Dermis microvascular lymphatic vessel endothelial cell (primary cell): Measurements from ENCODE around the gene PCDHB14. TPM values are rescaled to one million over a fixed set of nuclear protein-coding genes. Genes with fewer than 3 reads are reported as not detected.

ENCODE experiments used
- DNase-seq, 2 donors: peaks; one replicate each; pipeline versions ENCODE4 v3.0.0 to v3.0.0-alpha.2; 2010; ENCODE audit warnings: low read depth in 2 of 2
- total RNA-seq: library from RNA; depleted of rRNA; stranded (reverse); fragments of >200 nt; gene quantifications from 2 replicates; pipeline ENCODE4 v1.2.1, GENCODE V29; 2014

Gene PCDHB14
- total RNA-seq, 1 donor from 2014 or later, result 0.51 TPM

DNA sequence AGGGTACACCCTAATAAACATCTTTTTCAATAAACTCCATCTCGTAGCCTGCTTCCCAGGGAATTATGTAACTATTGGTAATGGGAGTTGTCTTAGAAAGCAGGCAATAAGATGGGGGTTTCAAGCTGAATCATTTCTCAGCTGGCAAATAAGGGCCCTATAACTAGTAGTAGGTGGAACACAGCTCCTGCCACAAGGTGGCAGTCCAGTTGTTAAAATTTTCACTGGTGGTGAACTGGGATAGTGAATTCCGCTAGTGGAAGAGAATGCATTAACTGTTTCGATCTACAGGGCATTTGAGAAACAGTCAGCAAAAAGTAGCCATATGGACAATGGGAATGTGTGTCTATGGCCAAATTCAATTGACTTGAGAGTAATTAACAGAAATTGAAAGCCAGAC is 49.8 kb downstream of the PCDHB14 start:
- no peak for DNase-seq

Other genes starting within 250 kb of the PCDHB14 start
- gene PCDHB1, start 172.0 kb upstream of the PCDHB14 start, total RNA-seq, result not detected in 2 replicates
- gene PCDHB2, start 128.7 kb upstream of the PCDHB14 start, total RNA-seq, result 0.39 and 1.3 TPM in 2 replicates
- 0.26 and 1.1 TPM in 2 replicates for gene PCDHB3, start 122.9 kb upstream of the PCDHB14 start, total RNA-seq
- gene PCDHB4, start 101.5 kb upstream of the PCDHB14 start, total RNA-seq, result under 0.01 and 0.13 TPM in 2 replicates
- 0.51 and 1.4 TPM in 2 replicates for gene PCDHB5, start 88.1 kb upstream of the PCDHB14 start, total RNA-seq
- under 0.01 and 0.13 TPM in 2 replicates for gene PCDHB6, start 73.3 kb upstream of the PCDHB14 start, total RNA-seq
- gene PCDHB7, start 50.7 kb upstream of the PCDHB14 start, total RNA-seq, result 0.26 and 1.4 TPM in 2 replicates
- gene PCDHB8, start 45.6 kb upstream of the PCDHB14 start, total RNA-seq, result 0.38 and 0.51 TPM in 2 replicates
- 0.13 and 0.76 TPM in 2 replicates for gene PCDHB16, start 41.0 kb upstream of the PCDHB14 start, total RNA-seq
- gene PCDHB9, start 36.2 kb upstream of the PCDHB14 start, total RNA-seq, result 0.13 and 0.25 TPM in 2 replicates
- 0.39 and 1.0 TPM in 2 replicates for gene PCDHB10, start 31.0 kb upstream of the PCDHB14 start, total RNA-seq
- gene PCDHB11, start 23.7 kb upstream of the PCDHB14 start, total RNA-seq, result 0.13 and 0.89 TPM in 2 replicates
- gene PCDHB12, start 14.6 kb upstream of the PCDHB14 start, total RNA-seq, result 0.26 and 0.76 TPM in 2 replicates
- 0.51 and 1.9 TPM in 2 replicates for gene PCDHB13, start 9.4 kb upstream of the PCDHB14 start, total RNA-seq
- 0.26 and 0.76 TPM in 2 replicates for gene PCDHB15, start 22.1 kb downstream of the PCDHB14 start, total RNA-seq
- under 0.01 and 0.13 TPM in 2 replicates for gene SLC25A2, start 80.7 kb downstream of the PCDHB14 start, total RNA-seq
- 51.2 and 51.5 TPM in 2 replicates for gene TAF7, start 97.4 kb downstream of the PCDHB14 start, total RNA-seq
- gene PCDHGA1, start 107.2 kb downstream of the PCDHB14 start, total RNA-seq, result 0.26 and 0.51 TPM in 2 replicates
- 0.39 and 1.1 TPM in 2 replicates for gene PCDHGA2, start 115.4 kb downstream of the PCDHB14 start, total RNA-seq
- 0.13 and 0.63 TPM in 2 replicates for gene PCDHGA3, start 120.5 kb downstream of the PCDHB14 start, total RNA-seq
- 0.39 and 1.1 TPM in 2 replicates for gene PCDHGB1, start 126.8 kb downstream of the PCDHB14 start, total RNA-seq
- 0.90 and 2.1 TPM in 2 replicates for gene PCDHGA4, start 131.7 kb downstream of the PCDHB14 start, total RNA-seq
- gene PCDHGB2, start 136.7 kb downstream of the PCDHB14 start, total RNA-seq, result 0.64 and 1.9 TPM in 2 replicates
- 0.26 and 0.63 TPM in 2 replicates for gene PCDHGA5, start 140.8 kb downstream of the PCDHB14 start, total RNA-seq
- 1.9 and 3.8 TPM in 2 replicates for gene PCDHGB3, start 146.9 kb downstream of the PCDHB14 start, total RNA-seq
- gene PCDHGA6, start 150.5 kb downstream of the PCDHB14 start, total RNA-seq, result 1.2 and 2.4 TPM in 2 replicates
- 0.64 and 1.5 TPM in 2 replicates for gene PCDHGA7, start 159.4 kb downstream of the PCDHB14 start, total RNA-seq
- 6.4 and 10.6 TPM in 2 replicates for gene PCDHGB4, start 164.4 kb downstream of the PCDHB14 start, total RNA-seq
- 0.64 and 1.1 TPM in 2 replicates for gene PCDHGA8, start 169.3 kb downstream of the PCDHB14 start, total RNA-seq
- 6.4 and 9.7 TPM in 2 replicates for gene PCDHGB5, start 174.6 kb downstream of the PCDHB14 start, total RNA-seq
- gene PCDHGA9, start 179.4 kb downstream of the PCDHB14 start, total RNA-seq, result 1.4 and 2.4 TPM in 2 replicates
- 1.5 and 2.7 TPM in 2 replicates for gene PCDHGB6, start 184.7 kb downstream of the PCDHB14 start, total RNA-seq
- gene PCDHGA10, start 189.6 kb downstream of the PCDHB14 start, total RNA-seq, result 3.0 and 6.2 TPM in 2 replicates
- 3.7 and 8.2 TPM in 2 replicates for gene PCDHGB7, start 194.3 kb downstream of the PCDHB14 start, total RNA-seq
- gene PCDHGA11, start 197.7 kb downstream of the PCDHB14 start, total RNA-seq, result 4.0 and 5.4 TPM in 2 replicates
- gene PCDHGA12, start 207.2 kb downstream of the PCDHB14 start, total RNA-seq, result 3.5 and 3.9 TPM in 2 replicates